Activated CD4-positive, alpha-beta T cell treated with anti-CD3 and anti-CD28 coated beads, Interleukin-10, Interleukin-2, amounts not matched to agents 100 ng/mL and 50 ng/mL, durations not matched to agents 16 hours and 8 hours (primary cell): ENCODE data around the gene TCEAL3.
"Not testable (repeated sequence)": the region's sequence is repeated elsewhere in the genome, so short reads cannot be mapped to it uniquely, and the experiment has no call there.

Experiments used
- DNase-seq: peaks from one replicate; pipeline ENCODE4 v3.0.0-alpha.2; 2020

The TCEAL3 gene, protein sequence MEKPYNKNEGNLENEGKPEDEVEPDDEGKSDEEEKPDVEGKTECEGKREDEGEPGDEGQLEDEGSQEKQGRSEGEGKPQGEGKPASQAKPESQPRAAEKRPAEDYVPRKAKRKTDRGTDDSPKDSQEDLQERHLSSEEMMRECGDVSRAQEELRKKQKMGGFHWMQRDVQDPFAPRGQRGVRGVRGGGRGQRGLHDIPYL

DNA sequence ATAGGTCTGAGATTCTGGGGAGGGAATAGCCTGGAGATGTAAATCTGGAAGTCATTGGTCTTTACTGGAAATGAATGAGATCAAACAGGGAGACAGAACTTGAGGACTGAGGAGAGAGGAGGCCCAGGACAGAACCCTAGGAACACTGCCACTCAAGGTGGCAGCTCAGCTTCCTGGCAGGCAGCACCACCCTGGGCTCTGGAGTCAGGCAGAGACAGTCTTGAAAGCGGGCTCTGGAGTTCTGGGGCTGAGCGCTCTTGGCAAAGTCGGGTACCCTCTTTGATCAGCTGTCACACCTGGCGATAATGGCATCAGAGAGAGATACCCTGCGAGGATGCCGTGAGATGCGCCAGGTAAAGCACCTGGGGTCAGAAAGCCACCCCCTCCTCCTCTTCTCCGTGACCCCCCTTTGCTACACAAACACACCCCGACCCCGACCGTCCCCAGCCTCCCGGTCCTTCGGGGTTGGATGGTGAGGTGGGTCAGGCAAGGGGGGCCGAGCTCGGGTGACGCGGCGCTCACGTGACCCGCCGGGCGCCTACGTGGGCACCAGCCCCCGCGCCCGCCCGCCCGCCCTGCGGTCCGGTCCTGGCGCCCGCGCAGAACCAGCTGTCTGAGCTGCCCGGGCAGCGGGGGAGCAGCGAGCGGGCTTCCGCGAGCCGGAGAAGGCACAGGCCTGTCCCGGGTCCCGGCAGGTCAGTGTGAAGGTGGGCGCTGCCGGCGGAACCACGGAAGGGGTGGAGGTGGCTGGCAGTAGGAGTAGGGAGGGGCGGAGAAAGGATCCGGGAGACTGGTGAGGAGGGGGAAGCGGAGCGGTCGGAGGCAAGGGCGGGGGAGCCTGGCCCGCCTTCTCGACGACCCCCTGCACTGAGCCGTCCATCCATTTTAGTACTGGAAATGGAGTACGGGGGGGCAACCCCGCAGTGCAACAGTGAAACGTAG is at the start of gene TCEAL3:
Gene TCEAL3, plus strand, starts transcription at position 600 of the 942 bp plus-strand sequence. CDS start 1,102 bp downstream, outside the sequence.
- no peak for DNase-seq

DNA sequence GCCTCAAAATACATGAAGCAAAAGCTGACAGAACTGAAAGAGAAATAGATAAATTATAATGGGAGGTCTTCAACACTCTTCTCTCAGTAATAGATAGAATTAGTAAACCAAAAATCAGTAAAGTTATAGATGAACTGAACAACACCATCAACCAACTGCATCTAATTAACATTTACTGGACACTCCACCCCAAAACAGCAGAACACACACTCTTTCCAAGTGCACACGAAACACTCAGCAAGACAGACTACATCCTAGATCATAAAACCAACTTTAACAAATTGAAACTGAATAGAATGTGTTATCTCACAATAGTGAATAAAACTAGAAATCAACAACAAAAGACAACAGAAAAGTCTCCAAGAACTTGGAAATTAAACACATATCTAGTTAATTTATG is 47.5 kb upstream of the TCEAL3 start:
- DNase-seq = no peak

DNA sequence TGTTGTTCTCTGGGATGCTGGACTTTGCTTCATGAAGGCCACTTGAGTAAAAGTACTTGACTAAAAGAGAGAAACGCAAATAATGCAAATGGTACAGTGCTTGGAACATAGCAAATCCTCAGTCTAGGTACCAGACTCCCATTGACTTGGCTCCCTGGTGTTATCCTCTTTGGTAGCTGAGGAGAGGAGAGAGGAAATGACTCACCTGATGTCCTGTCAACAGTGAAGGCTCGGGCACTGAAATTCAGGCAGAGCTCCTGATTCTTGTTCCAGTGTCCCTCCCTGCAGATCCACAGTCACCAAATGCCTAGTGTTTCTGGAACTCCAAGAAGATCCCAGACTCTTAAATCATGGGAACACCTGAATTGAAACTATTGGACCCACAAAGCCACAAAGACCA is 45.0 kb upstream of the TCEAL3 start:
- DNase-seq = no peak

DNA sequence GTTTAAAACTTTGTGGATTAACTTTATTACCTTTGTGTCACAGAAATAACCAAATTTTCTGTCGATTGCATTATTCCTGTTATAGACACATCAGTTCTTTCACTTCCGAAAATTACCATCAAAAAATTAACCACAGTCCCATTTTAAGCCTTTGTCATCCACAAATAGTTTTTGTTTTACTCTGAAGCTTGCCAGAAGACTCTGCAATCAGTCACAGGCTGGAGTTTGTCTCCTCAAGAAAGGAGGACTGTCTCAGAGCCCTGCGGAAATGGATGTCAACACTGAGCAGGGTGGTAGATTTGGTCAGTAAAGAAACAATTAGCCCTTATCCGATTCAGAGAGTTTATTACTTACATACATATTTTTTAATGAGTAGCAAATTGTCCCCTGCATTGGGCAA is 42.6 kb upstream of the TCEAL3 start:
- no peak for DNase-seq

DNA sequence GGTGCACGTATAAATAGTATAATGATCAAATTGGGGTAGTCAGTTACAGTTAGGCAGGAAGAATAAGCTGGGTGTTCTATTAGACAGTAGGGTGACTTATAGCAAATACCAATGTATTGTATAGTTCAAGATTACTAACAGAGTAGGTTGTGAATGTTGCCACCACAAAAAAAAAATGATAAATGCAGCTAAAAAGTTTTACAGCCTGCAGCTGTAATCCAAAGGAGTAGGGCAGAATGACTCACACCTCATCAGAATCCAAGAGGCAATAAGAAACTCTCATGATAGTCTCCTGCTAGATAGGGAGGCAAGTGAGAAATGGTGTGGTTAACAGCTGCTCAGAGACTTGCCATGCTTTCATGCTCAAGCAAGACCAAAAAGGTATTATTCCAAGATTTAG is 42.0 kb upstream of the TCEAL3 start:
- DNase-seq = no peak

DNA sequence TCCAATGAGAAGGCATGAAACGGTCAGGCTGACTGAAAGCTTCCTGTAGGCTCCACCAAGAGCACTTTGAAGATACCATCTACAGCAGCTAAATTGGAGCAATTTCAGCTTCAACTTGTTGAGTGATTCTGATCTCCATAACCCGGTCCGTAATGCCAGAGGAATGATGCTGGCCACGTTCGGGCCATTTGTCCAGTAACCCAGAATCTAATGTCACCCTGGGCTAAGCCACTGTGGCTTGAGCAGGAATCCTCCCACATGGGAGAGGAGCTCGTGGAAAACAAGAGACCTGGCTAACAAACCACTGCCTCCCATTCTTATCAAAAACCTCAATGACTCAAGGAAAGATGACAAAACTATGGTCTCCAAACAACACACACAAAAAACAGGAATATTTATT is 36.6 kb upstream of the TCEAL3 start:
- DNase-seq = no peak

DNA sequence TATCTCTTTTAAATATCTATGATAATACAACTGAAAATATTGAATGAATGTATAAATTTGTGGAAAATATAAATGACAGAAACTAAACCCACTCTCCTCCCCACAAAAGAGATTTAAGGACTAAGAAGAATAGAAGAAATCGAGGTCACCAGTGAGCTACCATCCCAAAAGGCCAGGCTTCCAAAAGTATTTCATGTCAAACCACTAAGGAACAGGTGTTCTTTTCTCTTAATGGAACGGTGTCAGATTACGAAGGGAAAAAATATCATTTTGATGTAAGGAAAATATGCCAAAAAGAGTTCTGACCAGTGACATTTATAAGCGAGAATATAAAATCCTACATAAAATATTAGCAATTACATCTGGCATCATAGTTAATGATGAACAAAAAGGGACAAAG is 36.0 kb upstream of the TCEAL3 start:
- no peak for DNase-seq

DNA sequence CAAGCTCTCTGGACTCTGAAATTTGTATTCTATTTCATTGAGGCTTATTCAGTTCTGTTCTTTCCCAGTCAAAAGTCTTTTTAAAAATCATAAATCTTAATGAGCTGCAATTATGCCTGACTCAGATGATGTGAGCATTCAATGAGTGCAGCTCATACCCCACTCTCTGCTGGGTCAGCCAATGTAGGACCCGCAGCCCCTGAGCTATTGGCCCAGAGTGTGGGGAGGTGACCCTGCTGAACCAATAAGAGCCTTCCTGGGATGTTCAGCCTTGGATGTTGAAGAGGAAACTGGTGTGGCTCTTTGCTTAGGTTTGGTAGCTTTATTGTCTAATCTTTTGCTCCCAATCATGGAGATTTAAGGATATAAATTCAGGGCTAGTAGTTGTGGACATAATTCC is 34.6 kb upstream of the TCEAL3 start:
- no peak for DNase-seq

DNA sequence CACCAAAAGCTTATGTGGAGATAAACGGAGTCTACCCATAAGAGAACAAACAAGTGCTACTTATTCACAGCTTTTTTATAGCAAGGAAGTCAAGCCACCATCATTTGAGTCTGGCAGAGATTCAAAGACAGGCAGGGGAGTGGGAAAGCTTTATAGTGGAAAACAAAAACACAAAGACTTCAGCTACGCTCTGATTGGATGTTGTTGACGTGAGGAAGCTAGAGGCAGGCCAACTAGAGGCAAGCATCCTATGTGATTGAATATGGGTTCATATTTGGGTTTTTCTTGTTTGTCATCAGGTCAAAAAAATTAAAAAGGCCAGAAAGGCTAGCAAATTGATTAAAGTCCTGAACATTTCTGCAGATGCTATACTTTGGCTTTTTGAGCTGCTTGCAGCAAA is 23.2 kb upstream of the TCEAL3 start:
- DNase-seq = no peak

DNA sequence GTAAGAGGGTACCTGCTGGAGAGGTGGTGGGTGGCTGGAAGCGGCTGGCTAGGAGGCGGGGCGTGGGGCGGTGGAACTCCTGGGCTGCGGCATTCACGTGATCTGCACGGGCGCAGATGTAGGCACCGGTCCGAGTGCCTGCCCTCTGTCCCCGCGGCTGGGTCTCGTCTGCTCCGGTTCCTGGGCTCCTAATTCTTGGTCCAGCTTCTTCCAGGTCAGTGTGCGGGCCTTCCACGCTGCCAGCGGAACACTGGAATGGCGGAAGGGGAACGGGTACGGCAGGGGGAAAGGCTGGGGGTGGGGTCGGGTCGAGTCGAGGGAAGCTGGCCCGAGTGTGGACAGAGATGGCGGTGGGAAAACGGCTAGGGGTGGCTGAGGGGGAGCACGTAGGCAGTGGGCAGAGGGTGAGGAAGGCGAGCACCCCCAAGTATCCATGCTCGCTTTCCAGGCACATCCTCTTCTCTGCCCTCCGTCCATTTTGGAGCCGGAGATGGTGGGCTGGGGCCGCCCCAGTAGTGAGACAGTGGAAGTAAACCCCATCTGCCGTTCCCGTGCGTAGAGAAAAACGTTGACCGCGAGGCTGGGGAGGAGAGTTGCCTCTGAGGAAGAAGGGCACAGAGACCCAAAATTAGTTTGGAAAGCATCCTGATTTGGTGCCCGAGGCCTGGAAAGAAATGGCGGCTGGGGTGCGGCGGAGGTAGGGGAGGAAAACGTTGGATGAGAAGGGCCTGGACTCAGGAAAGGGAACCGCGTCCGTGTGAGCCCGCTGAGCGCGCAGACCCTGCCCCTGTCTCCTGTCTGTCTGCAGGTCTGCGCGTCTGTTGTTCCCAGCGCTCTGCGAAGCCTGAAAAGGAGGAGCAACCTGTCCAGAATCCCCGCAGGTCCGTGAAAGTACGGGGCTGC is 22.1 kb upstream of the TCEAL3 start, which contains the start of gene TCEAL4:
Gene TCEAL4, plus strand, starts transcription at position 105 of the 903 bp plus-strand sequence. CDS start 1,161 bp downstream, outside the sequence.
- DNase-seq = peak; percentile 38

DNA sequence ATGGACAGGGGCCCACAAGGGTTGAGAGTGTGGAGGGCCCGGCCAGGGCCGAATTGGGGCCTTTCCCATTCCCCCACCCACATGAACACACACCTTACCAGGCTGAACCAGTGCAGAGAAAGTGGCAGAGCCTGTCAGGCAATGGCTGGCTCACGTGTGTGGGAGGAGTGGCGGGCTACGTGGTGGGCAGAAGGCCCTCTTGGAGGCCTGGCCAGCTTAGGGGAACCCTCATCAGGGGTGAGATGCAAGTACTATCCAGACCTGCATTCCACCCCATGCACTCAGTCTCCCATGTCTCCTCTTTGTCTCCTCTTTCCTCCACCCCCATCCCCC is 21.5 kb upstream of the TCEAL3 start:
- DNase-seq = no peak

DNA sequence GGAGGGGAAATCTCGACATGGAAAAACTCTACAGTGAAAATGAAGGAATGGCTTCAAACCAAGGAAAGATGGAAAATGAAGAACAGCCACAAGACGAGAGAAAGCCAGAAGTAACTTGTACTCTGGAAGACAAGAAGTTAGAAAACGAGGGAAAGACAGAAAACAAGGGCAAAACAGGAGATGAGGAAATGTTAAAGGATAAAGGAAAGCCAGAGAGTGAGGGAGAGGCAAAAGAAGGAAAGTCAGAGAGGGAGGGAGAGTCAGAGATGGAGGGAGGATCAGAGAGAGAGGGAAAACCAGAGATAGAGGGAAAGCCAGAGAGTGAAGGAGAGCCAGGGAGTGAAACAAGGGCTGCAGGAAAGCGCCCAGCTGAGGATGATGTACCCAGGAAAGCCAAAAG is 21.1 kb upstream of the TCEAL3 start:
- DNase-seq = no peak

DNA sequence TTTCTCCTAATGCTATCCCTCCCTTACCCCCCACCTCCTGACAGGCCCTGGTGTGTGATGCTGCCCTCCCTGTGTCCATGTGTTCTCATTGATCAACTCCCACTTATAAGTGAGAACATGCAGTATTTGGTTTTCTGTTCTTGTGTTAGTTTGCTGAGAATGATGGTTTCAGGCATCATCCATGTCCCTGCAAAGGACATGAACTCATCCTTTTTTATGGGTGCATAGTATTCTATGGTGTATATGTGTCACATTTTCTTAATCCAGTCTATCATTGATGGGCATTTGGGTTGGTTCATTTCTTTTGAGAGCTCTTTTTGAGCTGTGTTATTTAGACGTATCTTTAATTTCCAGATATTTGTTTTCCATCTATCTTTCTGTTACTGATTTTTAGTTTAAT is 15.5 kb upstream of the TCEAL3 start:
- not testable (repeated sequence) for DNase-seq

DNA sequence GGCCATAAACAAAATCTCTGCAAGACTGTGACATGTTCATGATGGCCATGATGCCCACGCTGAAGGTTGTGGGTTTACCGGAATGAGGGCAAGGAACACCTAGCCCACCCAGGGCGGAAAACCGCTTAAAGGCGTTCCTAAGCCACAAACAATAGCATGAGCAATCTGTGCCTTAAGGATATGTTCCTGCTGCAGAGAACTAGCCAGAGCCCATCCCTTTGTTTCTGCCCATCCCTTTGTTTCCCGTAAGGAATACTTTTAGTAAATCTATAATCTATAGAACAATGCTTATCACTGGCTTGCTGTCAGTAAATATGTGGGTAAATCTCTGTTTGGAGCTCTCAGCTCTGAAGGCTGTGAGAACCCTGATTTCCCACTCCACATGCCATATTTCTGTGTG is 12.6 kb upstream of the TCEAL3 start:
- DNase-seq = not testable (repeated sequence)

DNA sequence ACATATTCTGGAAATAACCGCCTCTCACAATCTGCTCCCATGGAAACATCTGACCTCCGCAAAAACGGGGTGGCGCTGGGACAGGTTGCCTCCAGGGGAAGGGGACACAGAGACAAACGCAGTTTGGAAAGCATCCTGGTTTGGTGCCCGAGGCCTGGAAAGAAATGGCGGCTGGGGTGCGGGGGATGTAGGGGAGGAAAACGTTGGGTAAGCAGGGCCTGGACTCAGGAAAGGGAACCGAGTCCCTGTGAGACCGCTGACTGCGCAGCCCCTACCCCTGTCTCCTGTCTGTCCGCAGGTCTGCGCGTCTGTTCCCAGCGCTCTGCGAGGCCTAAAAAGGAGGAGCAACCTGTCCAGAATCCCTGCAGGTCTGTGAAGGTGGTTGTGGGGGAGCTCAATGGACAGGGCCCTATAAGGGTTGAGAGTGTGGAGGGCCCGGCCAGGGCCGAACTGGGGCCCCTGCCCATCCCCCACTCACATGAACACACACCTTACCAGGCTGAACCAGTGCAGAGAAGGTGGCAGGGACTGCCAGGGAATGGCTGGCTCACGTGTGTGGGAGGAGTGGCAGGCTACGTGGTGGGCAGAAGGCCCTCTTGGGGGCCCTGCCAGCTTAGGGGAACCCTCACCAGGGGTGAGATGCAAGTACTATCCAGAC is 672 bp downstream of the TCEAL3 start:
- no peak for DNase-seq

DNA sequence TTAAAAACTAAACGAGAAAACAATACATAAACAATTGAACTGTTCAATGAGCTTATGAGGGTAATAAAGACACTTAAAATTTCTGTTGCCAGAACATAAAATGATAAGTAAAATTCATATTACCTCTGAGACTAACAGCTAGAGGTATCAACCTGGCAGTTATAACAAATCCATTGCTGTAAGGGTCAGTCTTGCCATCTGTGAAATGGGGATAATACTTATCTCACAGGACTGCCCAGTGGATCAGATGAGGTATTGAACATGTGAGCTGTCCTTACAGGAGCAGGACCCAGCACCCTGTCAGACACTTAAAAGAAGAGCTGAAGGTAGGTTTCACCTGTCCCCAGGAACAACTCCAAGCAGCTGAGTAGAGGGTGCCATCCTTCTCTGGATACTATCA is 2.5 kb downstream of the TCEAL3 start:
- DNase-seq = no peak

DNA sequence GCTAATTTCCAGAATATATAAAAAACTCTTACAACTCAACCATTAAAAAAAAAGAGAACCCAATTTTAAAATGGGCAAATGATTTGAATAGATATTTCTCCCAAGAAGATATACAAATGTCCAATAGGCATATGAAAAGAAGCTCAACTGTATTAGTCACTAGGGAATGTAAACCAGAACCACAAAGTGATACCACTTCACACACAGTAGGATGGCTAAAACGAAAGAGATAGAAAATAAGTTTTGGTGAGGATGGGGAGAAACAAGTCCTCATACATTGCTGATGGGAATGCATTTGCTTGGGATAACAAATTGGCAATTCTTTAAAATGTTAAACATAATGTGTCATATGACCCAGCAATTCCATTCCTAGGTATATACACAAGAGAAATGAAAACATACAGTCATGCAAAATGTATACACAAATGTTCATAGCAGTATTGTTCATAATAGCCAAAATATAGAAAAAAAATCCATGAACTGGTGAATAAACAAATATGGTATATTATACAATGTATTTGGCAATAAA is 5.7 kb downstream of the TCEAL3 start:
- no peak for DNase-seq

DNA sequence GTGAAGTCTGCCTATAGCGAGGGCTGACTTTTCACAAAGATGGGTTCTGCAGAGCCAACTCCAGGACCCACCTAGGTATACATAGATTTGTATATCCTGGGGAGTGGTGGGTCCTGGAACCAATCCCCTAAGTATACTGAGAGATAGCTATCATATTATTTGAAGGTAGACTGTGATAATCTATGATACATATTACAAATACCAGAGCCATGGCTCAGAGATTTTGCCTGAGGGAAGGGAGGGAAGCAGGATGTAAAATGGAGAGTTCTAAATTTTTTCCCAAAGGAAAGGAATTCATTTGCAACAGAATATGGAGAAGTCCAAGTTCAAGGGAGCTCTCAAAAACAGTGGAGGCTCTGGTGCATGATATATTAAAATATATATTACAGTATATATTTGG is 7.2 kb downstream of the TCEAL3 start:
- no peak for DNase-seq

DNA sequence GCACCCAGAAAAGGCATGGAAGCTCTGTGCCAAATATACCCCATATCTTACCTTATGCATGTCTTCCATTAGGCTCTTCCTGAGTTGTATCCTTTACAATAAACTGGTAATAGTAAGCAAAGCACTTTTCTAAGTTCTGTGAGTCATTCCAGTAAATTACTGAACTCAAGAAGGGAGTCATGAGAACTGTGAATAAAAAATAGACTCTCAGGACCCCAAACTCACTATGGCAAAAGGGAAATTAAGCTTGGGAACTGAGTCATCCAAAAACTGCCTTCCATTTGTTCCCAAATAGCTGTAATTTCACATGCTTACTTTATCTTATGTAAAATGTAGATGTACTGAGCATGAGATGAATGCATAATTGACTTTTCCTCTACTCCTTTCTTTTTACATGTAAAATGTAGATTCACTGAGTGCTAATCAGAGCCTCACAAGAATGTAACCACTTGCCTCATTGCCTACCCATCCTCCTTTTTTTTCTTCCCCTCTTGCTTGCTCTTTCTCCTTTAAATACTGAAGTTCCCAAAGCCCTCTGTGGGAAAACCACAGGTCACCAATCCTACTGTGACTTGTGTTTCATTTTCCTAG is 8.1 kb downstream of the TCEAL3 start:
- DNase-seq = no peak

DNA sequence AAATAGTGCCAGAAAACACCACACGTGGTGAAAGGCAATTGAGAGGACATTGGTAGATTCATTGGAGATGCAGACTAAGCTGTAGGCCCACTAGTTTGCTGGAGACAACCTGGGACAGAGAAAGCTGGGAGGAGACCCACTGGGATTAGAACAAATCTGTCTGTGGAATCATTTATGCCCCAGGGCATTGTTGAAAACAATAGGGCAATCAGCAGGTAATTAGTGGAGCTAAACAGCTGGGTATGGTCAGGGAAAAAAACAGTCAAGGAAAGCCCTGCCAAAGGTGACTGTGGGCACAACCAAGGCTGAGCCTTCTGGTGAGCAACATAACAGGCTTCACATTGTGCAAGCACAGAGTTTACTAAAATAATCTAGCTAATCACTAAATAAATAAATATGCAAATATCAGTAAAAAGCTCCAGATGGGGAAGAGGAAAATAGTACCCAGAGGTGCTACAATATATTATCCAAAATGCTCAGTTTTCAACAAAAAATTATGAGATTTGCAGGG is 9.0 kb downstream of the TCEAL3 start:
- DNase-seq = no peak

DNA sequence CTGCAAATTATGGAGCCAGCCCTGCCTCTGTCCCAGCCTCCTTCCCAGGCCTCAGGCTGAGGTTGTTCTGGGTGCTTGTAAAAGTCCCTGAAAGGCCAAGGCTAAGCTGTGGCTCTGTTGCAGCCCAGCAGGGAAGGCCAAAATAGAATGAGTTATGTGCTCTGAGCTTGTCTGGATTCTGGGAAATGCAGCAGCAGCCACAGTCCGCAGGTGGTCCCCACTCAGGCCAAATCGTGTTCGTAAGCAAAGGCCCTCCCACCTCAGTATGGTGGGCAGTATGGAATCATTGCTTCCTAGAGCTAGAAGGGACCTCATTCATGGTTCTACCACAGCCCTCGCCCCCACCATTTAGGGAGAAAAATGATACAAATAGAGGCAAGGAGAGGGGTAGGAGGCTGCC is 16.3 kb downstream of the TCEAL3 start:
- no peak for DNase-seq

DNA sequence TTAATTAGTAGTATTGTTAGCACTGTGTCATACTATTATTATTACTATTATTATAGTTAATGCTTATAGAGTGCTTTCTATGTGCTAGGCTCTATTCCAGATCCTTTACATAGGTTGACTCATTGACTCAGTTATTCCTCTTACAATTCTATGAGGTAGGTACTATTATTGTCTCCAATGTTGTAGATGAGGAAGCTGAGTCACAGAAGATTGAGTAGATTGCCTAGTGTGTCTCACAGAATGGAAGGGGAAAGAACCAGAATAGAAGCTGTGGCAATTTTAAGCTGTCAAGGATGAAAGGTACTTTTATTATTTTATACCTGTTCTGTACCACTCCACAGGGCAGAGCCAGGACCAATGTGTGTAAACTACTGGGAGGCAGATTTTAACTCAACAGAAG is 19.1 kb downstream of the TCEAL3 start:
- no peak for DNase-seq
